Pancreas (tissue), 10 donors: Measurements from ENCODE around the gene ATG7. TPM values are rescaled to one million over a fixed set of nuclear protein-coding genes. Genes with fewer than 3 reads are reported as not detected.
"Not testable (repeated sequence)": the region's sequence is repeated elsewhere in the genome, so short reads cannot be mapped to it uniquely, and the experiment has no call there.

Experiments used
- ATAC-seq, 4 donors: fragments of 200-7000 bp; cut with Tn5 transposase; one replicate each; pipeline versions ENCODE4 v1.8.0 to v1.9.1; 2020; ENCODE audit warnings: mild to moderate bottlenecking in 4 of 4, moderate library complexity in 4 of 4
- DNase-seq, 6 donors: peaks; one replicate each; pipeline ENCODE4 v3.0.0-alpha.2; 2020
- FAIRE-seq: peaks from 2 replicates; lab custom pipeline; 2012; peaks lifted over from hg19 to GRCh38; lab: Jason Lieb, UNC
- H3K27ac ChIP-seq, 4 donors: fragments of 200-600 bp; sonication (generic); 1 replicate in 3 of 4; 2 replicates in 1 of 4; pipeline versions ENCODE4 v1.5.0 to v1.8.0; 2020
- H3K27me3 ChIP-seq, 4 donors: fragments of 200-600 bp; one replicate each; pipeline ENCODE4 v1.8.0; 2021
- H3K36me3 ChIP-seq, 3 donors: fragments of 200-600 bp; sonication (generic) in 1 of 3; one replicate each; pipeline versions ENCODE4 v1.5.0 to v1.8.0; 2020 to 2021
- H3K4me1 ChIP-seq, 3 donors: fragments of 200-600 bp; one replicate each; pipeline ENCODE4 v1.8.0; 2021
- H3K4me3 ChIP-seq, 4 donors: fragments of 200-600 bp; sonication (generic) in 2 of 4; one replicate each; pipeline versions ENCODE4 v1.5.0 to v1.8.0; 2020 to 2021
- H3K9me3 ChIP-seq, 4 donors: fragments of 200-600 bp; one replicate each; pipeline ENCODE4 v1.8.0; 2021
- CTCF ChIP-seq, 4 donors: fragments of 200-600 bp; sonication (generic) in 3 of 4; IDR thresholded peaks; one replicate each; pipeline versions ENCODE4 v1.5.0 to v1.8.0; 2021; ENCODE audit warnings: antibody characterized with exemption in 4 of 4
- WGBS, 2 donors: extraction: QIAGEN DNeasy Blood & Tissue Kit; methylation state at CpG; one replicate each; pipeline ENCODE4 v1.1.7; 2013; 5-methylcytosine and 5-hydroxymethylcytosine counted together
- intact Hi-C, 3 donors: fragments of 100-400 bp; cut with DNase I; formaldehyde crosslinking; loops; one replicate each; pipeline versions ENCODE4 v1.11.1 to v1.14.2; 2022
- polyA plus RNA-seq, 2 donors: library from polyadenylated mRNA; stranded (reverse); fragments of 200-250 nt; gene quantifications; one replicate each; pipeline ENCODE4 v1.2.3, GENCODE V29; 2013
- total RNA-seq, 6 donors: library from RNA; stranded (reverse); fragmentation: NEBNext Ultra II Directional in 4 of 6; extraction: Animal tissue kit (Norgen Biotek cat#: 25700) in 4 of 6; gene quantifications; one replicate each; pipeline versions ENCODE4 v1.2.1 to v1.2.4, GENCODE V29; 2021 to 2023
- donor health status: healthy with polysubstance abuse.
- donor health status: DM: no; HTN: no; CAD: no; lungs with moderate emphysema.
- donor health status: DM: no; HTN: no; CAD: no.
- donor health status: control.
- donor health status: control.
- donor health status: Bipolar disorder and iron deficiency.
- donor health status: DM: yes; HTN: yes; CAD: no.
- donor health status: DM: no; HTN: no; CAD: no.
- donor health status: DM: no; HTN: no; CAD: no.
- donor health status: DM: yes; HTN: yes; CAD: no.

ATG7 gene
- total and polyA plus RNA-seq, 8 donors, result 5.1 to 28.0 (median 15.7) TPM

- no peaks in the 10 kb centered on the region for H3K9me3 ChIP-seq
- no peaks in the 10 kb centered on the region for H3K27me3 ChIP-seq
- WGBS, 2 donors, result 87 to 91% methylated on average over 20 of the region's 20 CpGs
- intact Hi-C loops, result no loop called here
- no peaks in the 10 kb centered on the region for H3K36me3 ChIP-seq
- H3K27ac ChIP-seq, result peak overlapping the region in 1 of 4 donors; percentile 6
- FAIRE-seq, result no peak
- no peak for ATAC-seq
- DNase-seq, result no peak
- no peak for TF ChIP-seq CTCF (IDR thresholded peaks at IDR 0.05)
- H3K4me1 ChIP-seq, result no peaks in the 10 kb centered on the region
- no peak overlapping the region for H3K4me3 ChIP-seq
These were observed 298.7 kb downstream of the ATG7 start for GRCh38 chr3:11570789-11571495.

- H3K4me1 ChIP-seq, FAIRE-seq, H3K4me3 ChIP-seq, H3K36me3 ChIP-seq, H3K27ac ChIP-seq, DNase-seq, intact Hi-C loops, ATAC-seq, H3K27me3 ChIP-seq, H3K9me3 ChIP-seq: not testable (repeated sequence)
- 93 to 96% methylated on average over 11 of the region's 11 CpGs for WGBS, 2 donors
These were observed 300.5 kb downstream of the ATG7 start for GRCh38 chr3:11572660-11573059.

- no peaks in the 10 kb centered on the region for H3K27me3 ChIP-seq
- no peak overlapping the region for H3K27ac ChIP-seq
- no peak overlapping the region for H3K4me3 ChIP-seq
- no peaks in the 10 kb centered on the region for H3K36me3 ChIP-seq
- DNase-seq (no peak), FAIRE-seq (no peak), ATAC-seq (no peak)
- H3K9me3 ChIP-seq, result no peaks in the 10 kb centered on the region
- intact Hi-C loops, result no loop called here
- TF ChIP-seq CTCF (IDR thresholded peaks at IDR 0.05), result no peak
- H3K4me1 ChIP-seq, result no peaks in the 10 kb centered on the region
- WGBS, 2 donors, result 89 to 90% methylated on average over 20 of the region's 20 CpGs
These were observed 302.9 kb downstream of the ATG7 start for GRCh38 chr3:11574981-11575669.

- no peak for TF ChIP-seq CTCF (IDR thresholded peaks at IDR 0.05)
- peak in 1 of 4 donors; percentile 20 for ATAC-seq
- FAIRE-seq, result no peak
- no peak for DNase-seq
- H3K4me3 ChIP-seq, result no peak overlapping the region
- intact Hi-C loops, result no loop called here
- WGBS, 2 donors, result 86% methylated on average over 10 of the region's 10 CpGs
- H3K27me3 ChIP-seq, result no peaks in the 10 kb centered on the region
- peaks cover 0 to under 1% (median 0%) of the 10 kb centered on the region in 3 donors for H3K4me1 ChIP-seq
- no peak overlapping the region for H3K27ac ChIP-seq
- H3K9me3 ChIP-seq, result no peaks in the 10 kb centered on the region
- no peaks in the 10 kb centered on the region for H3K36me3 ChIP-seq
These were observed 303.5 kb downstream of the ATG7 start for GRCh38 chr3:11575677-11576076.

- Histone ChIP-seq H3K27me3 (no peaks in the 10 kb centered on the region), H3K27ac (no peak overlapping the region), H3K4me1 (peaks cover 0 to 7% (median 3%) of the 10 kb centered on the region in 3 donors), H3K4me3 (no peak overlapping the region), H3K36me3 (no peaks in the 10 kb centered on the region), H3K9me3 (no peaks in the 10 kb centered on the region)
- ATAC-seq (no peak), FAIRE-seq (no peak), DNase-seq (no peak)
- no peak for TF ChIP-seq CTCF (IDR thresholded peaks at IDR 0.05)
- intact Hi-C loops, result no loop called here
- WGBS, 2 donors, result 80 to 83% methylated on average over 9 of the region's 9 CpGs
These were observed 304.3 kb downstream of the ATG7 start for GRCh38 chr3:11576453-11576852.
